Liver (tissue), 3 donors: Measurements from ENCODE around the gene ZKSCAN8.

ENCODE experiments used
- CTCF ChIP-seq: fragments of 150-350 bp; IDR thresholded peaks from 2 replicates; pipeline ENCODE4 v1.5.1; 2017; ENCODE audit warnings: improper control_type of control experiment, low read depth, low read length; ENCODE audit not compliant: missing input control
- FOXA1 ChIP-seq: IDR thresholded peaks from 2 replicates; pipeline ENCODE4 v1.6.1; 2016; ENCODE audit warnings: antibody characterized with exemption
- FOXA2 ChIP-seq: IDR thresholded peaks from 2 replicates; pipeline ENCODE4 v1.6.1; 2016; ENCODE audit warnings: antibody characterized with exemption
- GABPA ChIP-seq, 2 donors: IDR thresholded peaks in 1 of 2; conservative IDR thresholded peaks in 1 of 2; 2 replicates each; pipeline ENCODE4 v1.6.1; 2016; ENCODE audit warnings: antibody characterized with exemption in 2 of 2, mild to moderate bottlenecking in 1 of 2, moderate library complexity in 1 of 2
- HNF4A ChIP-seq, 2 donors: conservative IDR thresholded peaks; 2 replicates each; pipeline ENCODE4 v1.6.1; 2016; ENCODE audit warnings: antibody characterized with exemption in 2 of 2, mild to moderate bottlenecking in 2 of 2
- JUND ChIP-seq, 2 donors: IDR thresholded peaks; 2 replicates each; pipeline ENCODE4 v1.6.1; 2016; ENCODE audit warnings: antibody characterized with exemption in 2 of 2
- NR2F2 ChIP-seq: IDR thresholded peaks from 2 replicates; pipeline ENCODE4 v1.6.1; 2016; ENCODE audit warnings: antibody characterized with exemption
- RAD21 ChIP-seq, 2 donors: IDR thresholded peaks; 2 replicates each; pipeline ENCODE4 v1.6.1; 2016; ENCODE audit warnings: antibody characterized with exemption in 2 of 2, mild to moderate bottlenecking in 2 of 2
- REST ChIP-seq: IDR thresholded peaks from 2 replicates; pipeline ENCODE4 v1.6.1; 2016; ENCODE audit warnings: antibody characterized with exemption, mild to moderate bottlenecking
- RXRA ChIP-seq, 2 donors: IDR thresholded peaks; 2 replicates each; pipeline ENCODE4 v1.6.1; 2017 to 2018; ENCODE audit warnings: antibody characterized with exemption in 2 of 2, mild to moderate bottlenecking in 1 of 2
- SP1 ChIP-seq: IDR thresholded peaks from 2 replicates; pipeline ENCODE4 v1.6.1; 2018; ENCODE audit warnings: antibody characterized with exemption, mild to moderate bottlenecking
- TAF1 ChIP-seq: conservative IDR thresholded peaks from 2 replicates; pipeline ENCODE4 v1.6.1; 2016; ENCODE audit warnings: antibody characterized with exemption, mild to moderate bottlenecking
- YY1 ChIP-seq: IDR thresholded peaks from 2 replicates; pipeline ENCODE4 v1.6.1; 2016; ENCODE audit warnings: antibody characterized with exemption, mild to moderate bottlenecking
- TF ChIP-seq, protein P1 (sequence below): IDR thresholded peaks from 2 replicates; pipeline ENCODE4 v1.6.1; 2016; ENCODE audit warnings: antibody characterized with exemption
- donor health status: healthy.
- donor health status: healthy.

DNA sequence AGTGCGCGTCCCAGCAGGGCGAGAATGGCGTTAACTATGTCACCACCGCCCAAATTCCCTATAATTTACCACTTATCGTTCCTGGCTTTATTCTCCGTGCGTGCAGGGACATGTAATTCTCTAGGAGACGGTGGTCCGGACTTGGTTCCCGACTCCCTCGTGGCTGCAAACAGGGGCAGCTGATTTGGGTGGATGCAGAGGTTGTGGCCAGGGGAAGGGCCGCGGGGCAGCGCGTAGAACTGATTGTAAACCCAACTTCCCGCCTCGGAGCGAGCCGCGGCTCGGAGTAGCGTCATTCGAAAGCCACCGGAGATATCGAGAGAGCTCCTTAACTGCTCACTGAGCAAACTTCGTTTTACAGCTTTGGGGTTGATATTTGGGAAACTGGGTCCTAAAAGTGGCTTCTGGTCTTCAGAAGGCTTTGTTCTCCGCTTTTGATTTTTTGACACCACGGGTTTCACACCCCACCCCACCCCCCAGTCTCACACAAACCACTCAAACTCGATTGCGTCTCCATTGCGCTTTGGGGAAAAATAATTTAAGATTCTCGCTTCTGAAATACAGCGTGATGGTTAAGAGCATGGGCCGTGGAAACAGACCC lies 65.9 kb downstream of the ZKSCAN8 start:
- TF ChIP-seq GABPA (IDR thresholded peaks at IDR 0.05 in 1 of 2, conservative IDR thresholded peaks at IDR 0.05 in 1 of 2) (no peak), CTCF (no peak), RAD21 (IDR thresholded peaks at IDR 0.05) (no peak), NR2F2 (no peak), REST (no peak), RXRA (IDR thresholded peaks at IDR 0.05) (no peak), HNF4A (conservative IDR thresholded peaks at IDR 0.05) (no peak), TAF1 (no peak), FOXA1 (no peak), YY1 (no peak), JUND (IDR thresholded peaks at IDR 0.05) (no peak), FOXA2 (no peak), SP1 (no peak)
- TF ChIP-seq, protein P1, sequence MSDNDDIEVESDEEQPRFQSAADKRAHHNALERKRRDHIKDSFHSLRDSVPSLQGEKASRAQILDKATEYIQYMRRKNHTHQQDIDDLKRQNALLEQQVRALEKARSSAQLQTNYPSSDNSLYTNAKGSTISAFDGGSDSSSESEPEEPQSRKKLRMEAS, result no peak
